GM21529 (cell line): ENCODE measurements around the gene C2orf78.
"Not testable (repeated sequence)": the region's sequence is repeated elsewhere in the genome, so short reads cannot be mapped to it uniquely, and the experiment has no call there.

Experiments used
- ATAC-seq: cut with Tn5 transposase; IDR thresholded peaks from one replicate; pipeline ENCODE4 v1.9.1; 2021; ENCODE audit not compliant: unreplicated experiment

The C2orf78 gene

GRCh38 chr2:73778867-73779466 is 5.0 kb upstream of the C2orf78 start:
- ATAC-seq, result not testable (repeated sequence)

DNA sequence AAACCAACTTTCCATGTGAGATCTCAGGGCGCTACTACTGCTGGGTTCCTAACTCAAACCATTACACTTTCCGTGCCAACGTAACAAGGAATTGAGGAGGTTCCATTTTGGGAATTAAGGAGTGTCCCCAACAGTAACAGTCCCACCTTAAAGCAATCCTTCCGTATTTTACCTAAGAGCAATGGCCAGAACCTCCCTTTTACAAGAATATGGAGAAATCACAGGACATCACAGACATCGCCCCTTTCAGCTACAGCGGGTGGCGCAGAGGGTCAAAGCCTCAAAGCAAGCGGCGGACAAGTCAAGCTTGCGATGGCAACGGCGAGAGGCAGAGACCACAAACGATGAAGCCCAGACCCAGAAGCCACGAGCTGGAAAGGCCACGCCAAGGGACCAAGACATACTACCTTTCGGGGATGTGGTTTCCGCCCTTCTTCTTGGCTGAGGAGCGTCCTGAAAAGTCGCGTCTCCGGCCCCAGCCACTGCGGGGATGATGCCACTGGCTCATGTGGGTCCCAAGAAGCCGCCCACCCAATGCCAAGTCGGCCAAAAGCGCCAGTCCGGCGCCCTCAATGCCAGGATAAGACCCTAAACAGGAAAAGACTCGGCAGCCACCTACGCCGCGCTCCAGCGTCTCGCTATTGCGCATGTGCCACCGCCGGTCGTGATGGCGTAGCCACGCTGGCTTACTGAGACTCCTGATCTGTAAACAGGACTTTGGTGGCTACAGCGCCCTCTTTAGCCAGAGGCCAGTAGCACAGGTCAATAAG is 4.3 kb upstream of the C2orf78 start, which contains the start of gene DUSP11:
Gene DUSP11, minus strand, starts transcription at position 637 of the 770 bp plus-strand sequence. Its CDS starts 129 bp downstream, at position 508.
- peak; percentile 99 for ATAC-seq

DNA sequence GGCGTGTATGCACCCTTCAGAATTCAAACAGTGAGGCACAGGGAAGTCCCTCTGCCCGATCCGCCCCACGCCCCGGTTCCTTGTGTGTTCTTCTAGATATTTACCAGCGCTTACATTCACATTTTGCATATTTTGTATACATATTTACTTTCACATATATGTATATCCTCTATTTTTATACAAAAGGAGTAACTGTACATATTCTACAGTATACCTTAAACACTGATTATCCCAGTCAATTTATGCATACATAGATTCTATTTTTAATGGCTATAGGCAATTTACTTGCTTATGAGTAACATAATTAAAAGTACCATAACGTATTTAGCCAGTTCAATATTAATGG is 3.8 kb upstream of the C2orf78 start:
- no peak for ATAC-seq

- not testable (repeated sequence) for ATAC-seq
Measured at GRCh38 chr2:73783402-73783801, 581 bp upstream of the C2orf78 start.

GRCh38 chr2:73811878-73812277 is 27.9 kb downstream of the C2orf78 start:
- no peak for ATAC-seq

- ATAC-seq, result no peak
Measured at GRCh38 chr2:73812635-73813034, 28.7 kb downstream of the C2orf78 start.

DNA sequence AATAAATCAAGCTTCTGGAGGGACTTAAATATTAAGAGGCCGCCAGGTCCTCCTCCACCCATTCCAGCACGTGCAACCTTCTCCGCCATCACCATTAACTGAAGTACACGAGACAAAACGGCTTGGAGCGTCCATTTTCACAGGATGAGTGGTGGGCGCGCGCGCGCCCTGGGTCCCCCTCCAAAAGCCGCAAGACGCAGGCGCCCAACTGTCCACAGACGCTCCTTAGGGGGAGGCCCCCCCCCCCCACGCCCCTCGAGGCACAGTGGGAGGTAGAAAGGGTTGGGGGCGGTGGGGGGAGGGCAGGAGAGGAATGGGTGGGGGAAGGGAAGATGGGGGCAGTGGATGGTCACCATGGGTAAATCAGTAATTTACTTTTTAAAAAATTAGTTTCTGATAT is 34.3 kb downstream of the C2orf78 start:
- no peak for ATAC-seq

GRCh38 chr2:73821227-73821626 is 37.2 kb downstream of the C2orf78 start:
- peak; percentile 75 for ATAC-seq

- no peak for ATAC-seq
Measured at GRCh38 chr2:73821669-73822068, 37.7 kb downstream of the C2orf78 start.

DNA sequence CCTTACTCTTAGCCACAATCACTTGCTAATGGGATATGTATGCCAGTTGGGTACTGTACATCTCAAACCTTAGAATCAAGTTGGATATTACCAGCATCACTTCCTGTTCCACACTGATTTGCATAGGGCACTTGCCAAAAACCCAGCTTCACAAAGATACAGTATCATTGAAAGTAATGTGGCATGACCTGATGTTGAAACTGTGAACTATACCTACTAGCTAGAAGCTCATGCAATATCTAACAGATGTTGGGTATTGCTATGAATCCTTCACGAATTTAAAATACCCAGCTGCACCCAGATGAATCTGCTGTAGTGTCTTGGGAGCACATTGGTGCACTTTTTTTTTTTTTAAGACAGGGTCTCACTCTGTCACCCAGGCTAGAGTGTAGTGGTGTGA is 38.3 kb downstream of the C2orf78 start:
- ATAC-seq, result peak; percentile 70

GRCh38 chr2:73822991-73823390 is 39.0 kb downstream of the C2orf78 start:
- no peak for ATAC-seq

DNA sequence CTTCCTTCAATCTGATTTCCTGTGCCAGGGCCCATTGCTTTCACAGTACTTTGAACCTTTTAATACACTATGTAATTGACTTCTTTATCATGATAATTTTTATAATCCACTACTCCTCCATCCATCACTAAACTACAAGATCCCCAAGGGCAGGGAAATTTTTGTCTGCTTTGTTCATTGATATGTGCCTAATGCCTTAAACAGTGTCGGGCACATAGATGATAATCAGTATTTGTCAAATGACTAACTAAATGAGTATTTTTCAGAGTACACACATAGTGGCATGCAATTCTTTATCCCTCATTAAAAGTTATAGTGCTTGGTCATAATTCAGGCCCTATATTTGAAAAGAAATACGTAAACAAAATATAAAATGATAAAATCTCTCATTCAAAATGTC is 39.4 kb downstream of the C2orf78 start:
- no peak for ATAC-seq

DNA sequence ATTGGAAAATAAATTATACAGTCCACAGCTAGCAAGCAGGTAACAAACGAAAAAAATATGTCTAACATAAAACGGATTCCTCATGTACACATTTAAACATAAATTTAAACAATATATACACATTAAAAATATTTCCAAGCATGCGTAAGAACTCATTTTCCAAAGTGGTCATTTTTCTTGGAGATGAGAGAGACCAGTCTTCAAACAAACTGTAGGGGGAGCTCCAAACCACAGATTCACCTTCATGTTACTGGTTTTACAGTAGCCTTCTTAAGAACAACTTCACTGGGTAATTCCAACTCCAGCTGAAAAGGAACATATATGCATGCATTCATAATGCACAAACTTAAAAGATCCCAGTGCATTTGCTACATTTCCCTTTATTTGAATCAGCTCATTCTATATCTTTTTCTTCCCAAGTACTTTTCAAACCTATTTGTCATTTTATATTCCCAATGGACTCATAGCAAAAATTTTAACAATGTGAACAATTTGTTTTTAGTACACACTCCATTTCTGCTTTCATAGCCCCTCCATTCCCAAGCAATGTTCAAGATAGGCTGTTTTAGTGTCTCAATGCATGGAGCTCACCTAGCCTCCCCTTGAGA is 40.0 kb downstream of the C2orf78 start:
- ATAC-seq, result no peak

DNA sequence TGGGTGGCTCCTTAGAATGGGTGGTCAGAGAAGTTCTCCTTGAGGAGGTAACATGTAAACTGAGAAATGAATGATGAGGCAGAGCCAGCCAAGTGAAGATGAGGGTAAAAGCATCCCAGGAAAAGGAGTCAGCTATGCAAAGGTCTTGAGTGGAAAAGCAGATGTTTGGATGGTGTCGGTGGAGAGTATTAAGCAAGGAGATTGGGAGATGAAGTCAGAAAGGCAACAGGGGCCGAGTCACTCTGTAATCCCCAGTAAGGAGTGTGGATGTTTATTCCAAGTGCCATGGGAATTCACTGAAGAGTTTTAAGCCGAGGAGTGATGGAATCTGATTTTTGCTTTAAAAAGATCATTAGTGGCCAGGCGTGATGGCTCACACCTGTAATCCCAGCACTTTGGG is 41.4 kb downstream of the C2orf78 start:
- ATAC-seq, result no peak

- ATAC-seq, result no peak
Measured at GRCh38 chr2:73827018-73827417, 43.0 kb downstream of the C2orf78 start.

DNA sequence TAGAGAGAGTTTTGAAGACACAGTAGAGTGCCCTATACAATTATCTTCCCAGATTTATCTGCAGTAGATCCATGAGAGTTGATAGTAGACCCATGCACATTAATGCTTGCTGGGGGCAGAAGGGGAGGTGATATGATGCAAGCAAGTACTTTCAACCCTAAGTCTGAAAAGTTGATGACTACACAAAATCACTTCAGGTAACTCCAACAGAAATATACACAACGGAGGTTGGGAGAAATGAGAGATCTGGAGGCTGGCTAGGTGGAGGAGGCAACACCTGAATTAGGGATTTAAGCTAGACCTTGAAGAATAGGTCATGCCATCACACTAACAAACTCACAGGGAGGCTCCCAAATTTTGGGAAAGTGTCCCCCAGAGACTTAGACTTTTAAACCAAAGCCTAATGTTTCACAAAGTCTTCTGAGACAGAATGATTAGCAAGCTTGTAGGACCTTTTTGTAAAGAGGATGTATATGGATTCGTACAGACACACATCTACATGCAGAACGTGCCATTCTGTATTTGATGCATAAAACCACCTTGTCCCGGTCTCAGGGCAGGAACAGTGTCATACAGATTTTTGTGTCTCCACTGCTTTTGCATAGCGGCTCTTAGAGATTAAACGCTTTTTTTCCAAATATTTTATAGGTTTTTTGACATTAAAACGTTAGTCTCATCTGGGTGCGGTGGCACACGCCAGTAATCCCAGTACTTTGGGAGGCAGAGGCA is 43.8 kb downstream of the C2orf78 start:
- ATAC-seq, result no peak

- ATAC-seq, result no peak
Measured at GRCh38 chr2:73828389-73828817, 44.4 kb downstream of the C2orf78 start.

- ATAC-seq, result peak; percentile 84
Measured at GRCh38 chr2:73828818-73829570, 45.0 kb downstream of the C2orf78 start, which contains the start of gene STAMBP. TSS of gene STAMBP (plus strand) at chr2:73828961. CDS start at chr2:73830857, 1,896 bp downstream.

GRCh38 chr2:73830871-73831401 is 47.0 kb downstream of the C2orf78 start:
- no peak for ATAC-seq

DNA sequence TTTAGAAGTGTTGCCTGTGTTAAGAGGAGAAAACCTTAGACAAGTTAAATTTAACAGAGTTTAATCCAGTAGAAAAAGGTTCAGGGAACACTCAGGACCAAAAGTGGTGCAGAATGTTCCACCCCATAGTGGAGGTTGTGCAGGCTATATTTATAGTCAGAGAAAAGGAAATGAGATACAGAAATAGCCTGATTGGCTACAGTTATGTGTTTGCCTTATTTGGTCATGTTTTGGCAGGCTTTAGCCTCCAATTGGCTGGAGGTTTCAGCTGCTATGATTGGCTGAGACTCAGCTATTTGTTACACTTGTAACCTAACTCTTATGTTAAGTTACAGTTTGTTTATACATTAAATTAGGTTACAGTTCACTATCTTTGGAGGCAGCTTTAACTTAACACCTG is 48.9 kb downstream of the C2orf78 start:
- ATAC-seq, result no peak
